ENCODE data around the gene ACIN1. TPM values are rescaled to one million over a fixed set of nuclear protein-coding genes. Genes with fewer than 3 reads are reported as not detected.

The ACIN1 gene
- total and polyA plus RNA-seq, 2 of the 13 experiments (the other 11 are each of a cell fraction or from before 2014, with no cell fraction given), result 165 to 183 TPM

DNA sequence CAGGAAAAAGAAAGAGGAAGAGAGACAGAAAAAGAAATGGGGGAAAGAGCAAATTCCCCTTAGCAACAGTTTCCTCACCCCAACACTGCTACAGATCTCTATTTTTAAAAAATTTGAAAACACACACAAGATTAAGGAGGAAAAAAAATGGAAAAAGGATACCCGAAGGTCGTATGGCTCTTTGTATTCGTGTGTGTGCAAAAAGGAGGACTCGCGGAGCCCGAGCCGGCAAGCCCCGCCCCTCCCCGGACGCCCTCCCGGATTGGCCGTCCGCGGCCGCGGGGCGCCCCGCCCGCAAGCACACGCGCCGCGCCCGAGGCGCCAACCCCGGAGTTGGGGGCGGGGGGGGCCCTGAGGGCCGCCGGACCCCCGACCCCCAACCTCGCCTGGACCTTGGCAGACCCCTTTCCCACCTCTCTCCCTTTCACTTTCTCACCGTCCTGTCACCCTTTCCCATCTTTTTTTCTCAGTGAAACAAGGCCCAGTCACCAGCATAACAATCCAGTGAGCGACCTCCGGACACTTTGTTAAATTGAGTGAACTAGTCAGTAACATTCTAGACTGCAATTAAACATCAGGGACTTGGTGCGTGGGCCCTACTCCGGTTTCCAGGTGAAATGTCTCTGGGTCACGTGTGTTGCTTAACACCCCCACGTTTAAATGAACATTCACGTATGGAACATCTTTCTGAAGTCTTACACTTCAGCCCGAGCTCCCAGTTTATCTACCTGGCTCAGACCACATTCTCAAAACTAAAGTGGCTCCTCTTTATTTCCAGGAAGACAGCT is 84.8 kb downstream of the ACIN1 start, which contains the start of gene C14orf93 (continued):
- no peak for TF ChIP-seq PCBP1 (IDR thresholded peaks at IDR 0.05; ENCODE audit: borderline replicate concordance, low read depth, low read length)
- TF ChIP-seq SATB2 (CRISPR knock-in tag; IDR thresholded peaks at IDR 0.05), result no peak
- no peak for TF ChIP-seq MIER3 (CRISPR knock-in tag; IDR thresholded peaks at IDR 0.05; ENCODE audit: borderline replicate concordance)
- TF ChIP-seq HMGA1 (CRISPR knock-in tag; conservative IDR thresholded peaks at IDR 0.05), result no peak
- TF ChIP-seq ZFP1 (CRISPR knock-in tag; IDR thresholded peaks at IDR 0.05), result no peak
- TF ChIP-seq ZNF263 (CRISPR knock-in tag; IDR thresholded peaks at IDR 0.05), result peak; percentile 56
- TF ChIP-seq, protein P1, sequence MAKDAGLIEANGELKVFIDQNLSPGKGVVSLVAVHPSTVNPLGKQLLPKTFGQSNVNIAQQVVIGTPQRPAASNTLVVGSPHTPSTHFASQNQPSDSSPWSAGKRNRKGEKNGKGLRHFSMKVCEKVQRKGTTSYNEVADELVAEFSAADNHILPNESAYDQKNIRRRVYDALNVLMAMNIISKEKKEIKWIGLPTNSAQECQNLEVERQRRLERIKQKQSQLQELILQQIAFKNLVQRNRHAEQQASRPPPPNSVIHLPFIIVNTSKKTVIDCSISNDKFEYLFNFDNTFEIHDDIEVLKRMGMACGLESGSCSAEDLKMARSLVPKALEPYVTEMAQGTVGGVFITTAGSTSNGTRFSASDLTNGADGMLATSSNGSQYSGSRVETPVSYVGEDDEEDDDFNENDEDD (CRISPR knock-in tag; IDR thresholded peaks at IDR 0.05; ENCODE audit: borderline replicate concordance), result peak; percentile 87; the same call in 1 of the 2 replicates
- TF ChIP-seq SALL1 (CRISPR knock-in tag; IDR thresholded peaks at IDR 0.05), result peak; percentile 68
- no peak for TF ChIP-seq TEAD2 (CRISPR knock-in tag; IDR thresholded peaks at IDR 0.05)
- TF ChIP-seq GPBP1L1 (CRISPR knock-in tag; IDR thresholded peaks at IDR 0.05), result no peak
- TF ChIP-seq ZNF563 (CRISPR knock-in tag; IDR thresholded peaks at IDR 0.05), result peak; percentile 96
- TF ChIP-seq ATF2 (CRISPR knock-in tag; IDR thresholded peaks at IDR 0.05), result 0 out of 2 replicates have a peak, but pooled peaks have one; percentile 5
- no peak for TF ChIP-seq ZNF430 (CRISPR knock-in tag; IDR thresholded peaks at IDR 0.05)
- TF ChIP-seq TBX2 (CRISPR knock-in tag; IDR thresholded peaks at IDR 0.05; ENCODE audit: borderline replicate concordance), result peak; percentile 62; the same call in 1 of the 2 replicates
- TF ChIP-seq BRCA1 (CRISPR knock-in tag; IDR thresholded peaks at IDR 0.05), result no peak
- TF ChIP-seq MEIS1 (CRISPR knock-in tag; IDR thresholded peaks at IDR 0.05; ENCODE audit: borderline replicate concordance), result no peak
- TF ChIP-seq ZBTB38 (CRISPR knock-in tag; IDR thresholded peaks at IDR 0.05), result peak; percentile 69; the same call in 1 of the 2 replicates
- TF ChIP-seq SIX1 (CRISPR knock-in tag; IDR thresholded peaks at IDR 0.05; ENCODE audit: borderline replicate concordance), result peak; percentile 11; the same call in 1 of the 2 replicates
- peak in 1 of 2 experiments; percentile 34; a peak in 2 of 4 replicates for TF ChIP-seq KLF16 (CRISPR knock-in tag; IDR thresholded peaks at IDR 0.05)
- peak; percentile 92 for TF ChIP-seq ZBTB7A (CRISPR knock-in tag; IDR thresholded peaks at IDR 0.05)
- peak; percentile 11 for TF ChIP-seq PHF5A (CRISPR knock-in tag; IDR thresholded peaks at IDR 0.05; ENCODE audit: low read depth, unreplicated experiment)
- peak; percentile 85 for TF ChIP-seq ZNF740 (CRISPR knock-in tag; IDR thresholded peaks at IDR 0.05)
- TF ChIP-seq RCOR2 (CRISPR knock-in tag; IDR thresholded peaks at IDR 0.05), result no peak; the same call in 1 of the 2 replicates
- TF ChIP-seq CC2D1A (CRISPR knock-in tag; IDR thresholded peaks at IDR 0.05), result no peak
- no peak for TF ChIP-seq ZNF136 (CRISPR knock-in tag; IDR thresholded peaks at IDR 0.05; ENCODE audit: low read depth)
- TF ChIP-seq PITX1 (CRISPR knock-in tag; IDR thresholded peaks at IDR 0.05), result no peak
- TF ChIP-seq, protein P2, sequence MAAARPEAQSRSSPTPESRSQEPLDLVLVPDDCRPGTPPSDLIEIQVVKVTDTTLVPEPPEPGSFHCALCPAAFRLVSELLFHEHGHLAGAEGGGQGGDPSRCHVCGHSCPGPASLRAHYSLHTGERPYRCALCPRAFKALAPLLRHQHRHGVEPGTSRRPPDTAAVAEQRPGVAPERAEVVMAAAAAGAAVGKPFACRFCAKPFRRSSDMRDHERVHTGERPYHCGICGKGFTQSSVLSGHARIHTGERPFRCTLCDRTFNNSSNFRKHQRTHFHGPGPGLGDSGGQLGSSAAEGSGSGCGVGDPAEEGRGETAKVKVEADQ (CRISPR knock-in tag; IDR thresholded peaks at IDR 0.05; ENCODE audit: borderline replicate concordance), result peak; percentile 75

Measured in HepG2 (cell line).